Measurements from ENCODE around the gene ANKRD13D. TPM values are rescaled to one million over a fixed set of nuclear protein-coding genes. Genes with fewer than 3 reads are reported as not detected.

Gene ANKRD13D
- total RNA-seq, 1 experiment from 2014 or later, result 79.6 TPM

DNA sequence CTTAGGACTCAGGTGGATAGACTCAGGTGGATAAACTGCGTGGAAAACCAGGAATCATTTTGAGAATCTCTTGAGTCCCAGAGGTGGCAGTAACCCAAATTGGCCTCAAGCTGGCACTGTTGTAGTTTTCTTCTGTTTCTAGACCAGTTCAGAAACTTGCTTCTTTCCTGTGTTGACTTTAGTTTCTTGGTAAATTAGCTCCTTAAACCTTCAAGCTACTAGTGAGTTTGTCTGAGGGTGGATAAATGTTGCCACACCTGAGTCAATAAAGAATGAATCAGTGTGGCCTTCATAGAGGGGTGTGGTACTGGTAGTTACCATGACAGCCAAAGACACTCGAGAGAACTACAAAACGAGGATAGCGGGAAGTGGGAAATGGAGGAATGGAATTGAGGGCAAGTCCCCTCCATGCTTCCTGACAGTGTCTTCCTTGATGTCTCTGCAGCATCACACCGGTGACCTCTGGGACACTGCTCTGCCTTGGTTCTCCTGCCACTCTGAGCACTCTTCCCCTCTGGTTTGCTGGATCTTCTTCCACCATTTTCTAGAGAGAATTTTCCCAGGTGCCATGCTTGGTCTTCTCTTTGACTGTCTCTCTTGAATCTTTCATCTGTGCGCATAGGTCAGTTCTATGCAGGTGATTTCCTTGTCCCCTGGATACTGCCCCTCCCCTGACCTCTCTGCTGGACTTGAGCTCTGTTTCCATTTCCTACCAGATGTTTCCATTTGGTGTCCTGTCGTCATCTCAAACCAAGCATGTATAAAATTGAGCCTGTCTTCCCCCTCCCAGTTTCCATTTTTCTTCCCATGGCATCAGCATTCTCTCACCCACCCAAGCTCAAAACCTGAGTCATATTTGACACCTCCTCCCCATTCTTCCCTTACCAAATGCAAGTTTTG, 57.1 kb downstream of the ANKRD13D start:
- TF ChIP-seq EZH2 (IDR thresholded peaks at IDR 0.05; ENCODE audit: low read depth), result no peak
- TF ChIP-seq CTCF (conservative IDR thresholded peaks at IDR 0.05), result peak; percentile 96
- no peaks in the 10 kb centered on the region for H3K27me3 ChIP-seq (ENCODE audit: insufficient read depth, low read depth)
- H3F3A ChIP-seq (ENCODE audit: insufficient read depth, low read depth), result peaks cover 41% of the 10 kb centered on the region
- BruUV-seq (replicated peaks), result no TSS peak
- no peaks in the 10 kb centered on the region for H3K9me2 ChIP-seq (ENCODE audit: insufficient read depth)
- H3K4me1 ChIP-seq (replicated peaks; ENCODE audit: insufficient read depth), result peaks cover 48% of the 10 kb centered on the region
- H3K9me3 ChIP-seq (ENCODE audit: insufficient read depth, low read depth), result no peaks in the 10 kb centered on the region
- no peaks in the 10 kb centered on the region for H3K36me3 ChIP-seq (ENCODE audit: low read depth)
- POLR2A ChIA-PET (ENCODE audit: unreplicated experiment), result interaction anchor here (0.5 to 1.5 kb wide), 14 partner anchors 9 to 613 kb away, joined by 3 to 8 read pairs (median 5); partner anchors contain the start of genes PITPNM1 and PPP1CA
- peak overlapping the region; percentile 82 for H3K27ac ChIP-seq
- H4K20me1 ChIP-seq (ENCODE audit: insufficient read depth), result no peaks in the 10 kb centered on the region
- CTCF ChIA-PET, result interaction anchor here (0.5 to 2.9 kb wide), 20 partner anchors 9 to 343 kb away, joined by 3 to 21 read pairs (median 4); partner anchors contain the start of genes CLCF1, PITPNM1, PPP1CA and RAD9A
- peak overlapping the region; percentile 11; the same call in 1 of the 2 replicates for H3K4me3 ChIP-seq
- intact Hi-C loops (cut with micrococcal nuclease; ENCODE audit: unreplicated experiment), result loop anchor here (1.0 to 2.0 kb wide), 2 partner anchors 33 to 160 kb away; no protein-coding TSS in a partner anchor
- H3K79me2 ChIP-seq (ENCODE audit: low read depth), result peaks cover 21% of the 10 kb centered on the region
- DNase-seq, result peak; percentile 76 to 100
- peak overlapping the region; percentile 63 for H3K4me2 ChIP-seq
- no peak overlapping the region for H2AFZ ChIP-seq

DNA sequence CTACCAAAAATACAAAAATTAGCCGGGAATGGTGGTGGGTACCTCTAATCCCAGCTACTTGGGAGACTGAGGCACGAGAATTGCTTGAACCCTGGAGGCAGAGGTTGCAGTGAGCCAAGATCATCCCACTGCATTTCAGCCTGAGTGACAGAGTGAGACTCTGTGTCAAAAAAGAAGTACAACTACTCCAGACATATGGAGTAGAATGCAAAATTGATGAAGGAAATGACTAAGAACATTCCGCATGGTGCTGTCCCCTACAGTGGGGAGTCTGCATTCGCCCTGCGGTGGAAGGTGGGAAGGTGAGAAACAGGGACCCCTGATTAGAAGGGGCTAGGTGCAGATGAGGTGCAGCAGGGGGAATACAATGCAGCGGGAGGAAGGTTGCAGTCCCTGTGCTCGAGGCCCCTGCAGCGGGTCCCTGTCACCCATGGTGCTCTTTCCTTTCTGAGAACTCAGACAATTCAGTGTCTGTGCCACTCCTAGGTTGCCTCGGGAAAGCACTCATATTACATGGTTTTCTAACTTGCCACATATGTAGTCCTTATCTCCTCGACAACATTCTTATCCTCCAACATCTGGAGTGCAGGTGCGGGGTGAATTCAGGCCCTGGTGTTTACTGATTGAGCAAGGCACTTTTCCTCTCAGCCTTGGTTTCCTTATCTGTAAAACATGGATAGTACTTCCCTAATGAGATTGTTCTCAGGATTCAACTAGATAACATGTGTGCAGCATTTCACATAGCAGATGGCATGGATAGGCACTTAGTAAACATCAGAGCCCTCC, 59.1 kb downstream of the ANKRD13D start:
- H3K27me3 ChIP-seq (ENCODE audit: insufficient read depth, low read depth), result no peaks in the 10 kb centered on the region
- ChIA-PET CTCF (no interaction called here), POLR2A (ENCODE audit: unreplicated experiment) (interaction anchor here (0.6 kb wide), 1 partner anchor 32 kb away, joined by 6 read pairs; no protein-coding TSS in a partner anchor)
- H4K20me1 ChIP-seq (ENCODE audit: insufficient read depth), result no peaks in the 10 kb centered on the region
- no peaks in the 10 kb centered on the region for H3K36me3 ChIP-seq (ENCODE audit: low read depth)
- H3K4me1 ChIP-seq (replicated peaks; ENCODE audit: insufficient read depth), result peaks cover 64% of the 10 kb centered on the region
- no peak overlapping the region for H3K4me3 ChIP-seq
- peak in 1 of 2 experiments; percentile 47 for DNase-seq
- H3K4me2 ChIP-seq, result no peak overlapping the region
- intact Hi-C loops (cut with micrococcal nuclease; ENCODE audit: unreplicated experiment), result loop anchor here (2.0 kb wide), 1 partner anchor 35 kb away; no protein-coding TSS in a partner anchor
- peaks cover 37% of the 10 kb centered on the region for H3K79me2 ChIP-seq (ENCODE audit: low read depth)
- no TSS peak for BruUV-seq (replicated peaks)
- peaks cover 57% of the 10 kb centered on the region for H3F3A ChIP-seq (ENCODE audit: insufficient read depth, low read depth)
- 0 out of 2 replicates have a peak overlapping the region, but pooled peaks have one; percentile 6 for H3K27ac ChIP-seq
- no peaks in the 10 kb centered on the region for H3K9me3 ChIP-seq (ENCODE audit: insufficient read depth, low read depth)
- no peak overlapping the region for H2AFZ ChIP-seq
- no peaks in the 10 kb centered on the region for H3K9me2 ChIP-seq (ENCODE audit: insufficient read depth)
- TF ChIP-seq CTCF (conservative IDR thresholded peaks at IDR 0.05) (no peak), EZH2 (IDR thresholded peaks at IDR 0.05; ENCODE audit: low read depth) (no peak)

DNA sequence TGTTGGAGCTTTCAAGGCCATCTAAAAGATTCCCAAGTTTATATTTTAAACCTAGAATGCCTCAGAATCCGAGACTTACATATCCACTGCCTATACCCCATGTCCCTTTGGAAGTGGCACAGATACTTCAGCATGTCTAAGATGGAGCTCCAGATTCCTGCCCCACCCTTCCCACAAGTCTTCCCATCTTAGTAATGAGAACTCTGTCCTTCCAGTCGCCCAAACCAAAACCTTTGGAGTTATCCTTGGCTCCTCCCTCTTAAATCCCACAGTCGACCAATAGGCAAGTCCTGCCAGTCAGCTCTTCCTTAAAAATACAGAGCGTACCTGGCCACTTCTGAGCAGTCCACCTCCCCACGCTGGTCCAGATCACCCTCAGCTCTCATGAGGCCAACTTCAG, 59.9 kb downstream of the ANKRD13D start:
- POLR2A ChIA-PET (ENCODE audit: unreplicated experiment), result no interaction called here
- intact Hi-C loops (cut with micrococcal nuclease; ENCODE audit: unreplicated experiment), result no loop called here
- H3K27me3 ChIP-seq (ENCODE audit: insufficient read depth, low read depth), result no peaks in the 10 kb centered on the region

More for the DNA sequence above, 59.9 kb downstream of the ANKRD13D start:
- Histone ChIP-seq H4K20me1 (ENCODE audit: insufficient read depth) (no peaks in the 10 kb centered on the region), H3K4me3 (no peak overlapping the region), H3K4me1 (replicated peaks; ENCODE audit: insufficient read depth) (peaks cover 67% of the 10 kb centered on the region), H3K27ac (0 out of 2 replicates have a peak overlapping the region, but pooled peaks have one; percentile 6), H3K36me3 (ENCODE audit: low read depth) (no peaks in the 10 kb centered on the region), H3K9me2 (ENCODE audit: insufficient read depth) (no peaks in the 10 kb centered on the region), H3K4me2 (no peak overlapping the region), H3K9me3 (ENCODE audit: insufficient read depth, low read depth) (no peaks in the 10 kb centered on the region), H2AFZ (no peak overlapping the region), H3K79me2 (ENCODE audit: low read depth) (peaks cover 37% of the 10 kb centered on the region), H3F3A (ENCODE audit: insufficient read depth, low read depth) (peaks cover 64% of the 10 kb centered on the region)
- no TSS peak for BruUV-seq (replicated peaks)
- TF ChIP-seq CTCF (conservative IDR thresholded peaks at IDR 0.05) (no peak), EZH2 (IDR thresholded peaks at IDR 0.05; ENCODE audit: low read depth) (no peak)
- no peak for DNase-seq
- CTCF ChIA-PET, result interaction anchor here (0.6 kb wide), 1 partner anchor 9 kb away, joined by 4 read pairs; no protein-coding TSS in a partner anchor

Measured in PC-9 (cell line).